MM.1S (cell line): ENCODE measurements around the gene GPT2.
"Not testable (repeated sequence)": the region's sequence is repeated elsewhere in the genome, so short reads cannot be mapped to it uniquely, and the experiment has no call there.

Experiments used
- DNase-seq: peaks from one replicate; pipeline ENCODE4 v3.0.0-alpha.2; 2015
- H2AFZ ChIP-seq: fragments of 300-600 bp; sonication (generic); 2 replicates; pipeline ENCODE4 v1.6.0; 2016; ENCODE audit warnings: antibody characterized with exemption, low read length
- H3F3A ChIP-seq: fragments of 300-600 bp; sonication (generic); 2 replicates; pipeline ENCODE4 v1.6.1; 2016; ENCODE audit warnings: mild to moderate bottlenecking, antibody characterized with exemption, low read length, moderate library complexity, mixed read lengths; ENCODE audit not compliant: insufficient read depth
- H3K27ac ChIP-seq: fragments of 300-600 bp; sonication (generic); 2 replicates; pipeline ENCODE4 v1.5.1; 2016; ENCODE audit warnings: mild to moderate bottlenecking, low read length
- H3K27me3 ChIP-seq: fragments of 300-600 bp; sonication (generic); replicated peaks from 2 replicates; pipeline ENCODE4 v1.6.0; 2016; ENCODE audit warnings: low read length; ENCODE audit not compliant: insufficient read depth
- H3K36me3 ChIP-seq: fragments of 300-600 bp; sonication (generic); replicated peaks from 2 replicates; pipeline ENCODE4 v1.6.1; 2016; ENCODE audit warnings: mild to moderate bottlenecking, low read length, mixed read lengths; ENCODE audit not compliant: insufficient read depth
- H3K4me1 ChIP-seq: fragments of 300-600 bp; sonication (generic); 2 replicates; pipeline ENCODE4 v1.6.1; 2016; ENCODE audit warnings: low read length, mixed read lengths
- H3K4me2 ChIP-seq: fragments of 300-600 bp; sonication (generic); 2 replicates; pipeline ENCODE4 v1.6.0; 2016; ENCODE audit warnings: low read depth, low read length
- H3K4me3 ChIP-seq: fragments of 300-600 bp; sonication (generic); 2 replicates; pipeline ENCODE4 v1.5.1; 2016; ENCODE audit warnings: low read length, mixed read lengths
- H3K79me2 ChIP-seq: fragments of 300-600 bp; sonication (generic); 2 replicates; pipeline ENCODE4 v1.6.1; 2016; ENCODE audit warnings: mixed run types, low read length, mixed read lengths
- H3K9ac ChIP-seq: fragments of 300-600 bp; sonication (generic); 2 replicates; pipeline ENCODE4 v1.6.1; 2016; ENCODE audit warnings: low read length, mixed read lengths
- H3K9me2 ChIP-seq: fragments of 300-600 bp; sonication (generic); replicated peaks from 2 replicates; pipeline ENCODE4 v1.6.1; 2016; ENCODE audit warnings: mild to moderate bottlenecking, low read length, mixed read lengths; ENCODE audit not compliant: insufficient read depth
- H3K9me3 ChIP-seq: fragments of 300-600 bp; sonication (generic); replicated peaks from 2 replicates; pipeline ENCODE4 v1.6.1; 2016; ENCODE audit warnings: mild to moderate bottlenecking, low read length, mixed read lengths; ENCODE audit not compliant: insufficient read depth
- H4K20me1 ChIP-seq: fragments of 300-600 bp; sonication (generic); 2 replicates; pipeline ENCODE4 v1.6.1; 2016; ENCODE audit warnings: mild to moderate bottlenecking, low read length, moderate library complexity, mixed read lengths; ENCODE audit not compliant: insufficient read depth
- EZH2 ChIP-seq: fragments of 300-600 bp; sonication (generic); optimal IDR thresholded peaks from 2 replicates; pipeline ENCODE3; 2017; ENCODE audit warnings: low read depth, mild to moderate bottlenecking, antibody characterized with exemption, low read length, mixed read lengths
- EZH2phosphoT487 ChIP-seq: fragments of 300-600 bp; sonication (generic); IDR thresholded peaks from 2 replicates; pipeline ENCODE4 v1.6.1; 2018; ENCODE audit warnings: antibody characterized with exemption, low read length
- TF ChIP-seq, protein P1 (sequence below): fragments of 300-600 bp; sonication (generic); IDR thresholded peaks from 2 replicates; pipeline ENCODE4 v1.5.1; 2016; ENCODE audit warnings: antibody characterized with exemption, low read length, mixed read lengths

The GPT2 gene

DNA sequence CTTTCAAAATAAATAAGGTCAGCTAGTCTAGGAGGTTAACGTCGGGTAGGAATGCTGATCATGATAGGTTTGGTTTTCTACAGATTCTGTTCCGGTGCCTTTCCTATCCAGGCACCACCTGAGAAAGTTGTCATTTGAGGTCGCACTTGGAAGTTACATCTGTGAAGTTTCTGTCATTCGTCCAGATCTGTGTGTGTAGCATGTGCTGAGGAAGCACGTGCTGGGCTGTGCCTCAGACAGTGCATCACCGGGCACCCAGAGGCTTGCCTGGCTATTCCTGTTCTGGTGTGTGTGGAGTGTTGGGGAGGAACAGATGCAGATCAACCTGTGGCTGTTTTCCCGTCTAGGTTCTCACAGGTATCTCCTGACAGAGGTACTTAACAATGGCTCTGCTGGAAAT lies 46.7 kb downstream of the GPT2 start:
- H3K9ac ChIP-seq, result no peak overlapping the region
- H3F3A ChIP-seq, result no peaks in the 10 kb centered on the region
- DNase-seq, result no peak
- H3K4me2 ChIP-seq, result no peak overlapping the region
- no peak for TF ChIP-seq EZH2phosphoT487
- TF ChIP-seq EZH2, result no peak
- TF ChIP-seq, protein P1, sequence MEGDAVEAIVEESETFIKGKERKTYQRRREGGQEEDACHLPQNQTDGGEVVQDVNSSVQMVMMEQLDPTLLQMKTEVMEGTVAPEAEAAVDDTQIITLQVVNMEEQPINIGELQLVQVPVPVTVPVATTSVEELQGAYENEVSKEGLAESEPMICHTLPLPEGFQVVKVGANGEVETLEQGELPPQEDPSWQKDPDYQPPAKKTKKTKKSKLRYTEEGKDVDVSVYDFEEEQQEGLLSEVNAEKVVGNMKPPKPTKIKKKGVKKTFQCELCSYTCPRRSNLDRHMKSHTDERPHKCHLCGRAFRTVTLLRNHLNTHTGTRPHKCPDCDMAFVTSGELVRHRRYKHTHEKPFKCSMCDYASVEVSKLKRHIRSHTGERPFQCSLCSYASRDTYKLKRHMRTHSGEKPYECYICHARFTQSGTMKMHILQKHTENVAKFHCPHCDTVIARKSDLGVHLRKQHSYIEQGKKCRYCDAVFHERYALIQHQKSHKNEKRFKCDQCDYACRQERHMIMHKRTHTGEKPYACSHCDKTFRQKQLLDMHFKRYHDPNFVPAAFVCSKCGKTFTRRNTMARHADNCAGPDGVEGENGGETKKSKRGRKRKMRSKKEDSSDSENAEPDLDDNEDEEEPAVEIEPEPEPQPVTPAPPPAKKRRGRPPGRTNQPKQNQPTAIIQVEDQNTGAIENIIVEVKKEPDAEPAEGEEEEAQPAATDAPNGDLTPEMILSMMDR, result no peak
- H3K36me3 ChIP-seq, result no peaks in the 10 kb centered on the region
- no peaks in the 10 kb centered on the region for H3K9me2 ChIP-seq
- no peaks in the 10 kb centered on the region for H3K9me3 ChIP-seq
- no peak overlapping the region for H3K27ac ChIP-seq
- no peaks in the 10 kb centered on the region for H4K20me1 ChIP-seq
- H3K4me3 ChIP-seq, result no peak overlapping the region
- H3K27me3 ChIP-seq, result no peaks in the 10 kb centered on the region
- H2AFZ ChIP-seq, result no peak overlapping the region
- H3K79me2 ChIP-seq, result no peaks in the 10 kb centered on the region
- H3K4me1 ChIP-seq, result no peaks in the 10 kb centered on the region

DNA sequence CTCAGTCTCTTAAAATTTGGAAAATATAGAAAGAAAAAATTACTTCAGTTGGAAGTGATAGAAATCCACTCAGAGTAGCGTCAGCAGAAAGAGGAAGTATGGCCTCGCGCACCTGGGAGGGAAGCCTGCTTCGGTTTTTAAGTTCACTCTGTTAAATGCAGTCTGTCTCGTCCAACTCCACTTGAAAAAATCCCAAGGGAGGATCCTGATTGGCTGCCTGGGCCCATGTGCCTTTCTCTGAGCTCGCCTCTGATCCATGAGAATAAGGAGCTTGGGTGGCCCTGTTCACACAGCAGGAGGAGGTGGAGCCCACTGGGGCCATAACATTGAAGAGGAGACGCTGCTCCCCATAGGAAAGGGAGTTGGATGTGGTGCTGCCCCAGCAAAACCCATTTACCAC lies 48.6 kb downstream of the GPT2 start:
- Histone ChIP-seq H4K20me1 (no peaks in the 10 kb centered on the region), H3K79me2 (no peaks in the 10 kb centered on the region), H3K27ac (no peak overlapping the region), H3K4me1 (no peaks in the 10 kb centered on the region), H2AFZ (no peak overlapping the region), H3K36me3 (no peaks in the 10 kb centered on the region), H3K4me2 (no peak overlapping the region), H3K27me3 (no peaks in the 10 kb centered on the region), H3K9me2 (no peaks in the 10 kb centered on the region), H3K9ac (no peak overlapping the region), H3F3A (no peaks in the 10 kb centered on the region), H3K4me3 (no peak overlapping the region), H3K9me3 (no peaks in the 10 kb centered on the region)
- no peak for TF ChIP-seq EZH2
- TF ChIP-seq, protein P1, result no peak
- TF ChIP-seq EZH2phosphoT487, result no peak
- DNase-seq, result no peak

DNA sequence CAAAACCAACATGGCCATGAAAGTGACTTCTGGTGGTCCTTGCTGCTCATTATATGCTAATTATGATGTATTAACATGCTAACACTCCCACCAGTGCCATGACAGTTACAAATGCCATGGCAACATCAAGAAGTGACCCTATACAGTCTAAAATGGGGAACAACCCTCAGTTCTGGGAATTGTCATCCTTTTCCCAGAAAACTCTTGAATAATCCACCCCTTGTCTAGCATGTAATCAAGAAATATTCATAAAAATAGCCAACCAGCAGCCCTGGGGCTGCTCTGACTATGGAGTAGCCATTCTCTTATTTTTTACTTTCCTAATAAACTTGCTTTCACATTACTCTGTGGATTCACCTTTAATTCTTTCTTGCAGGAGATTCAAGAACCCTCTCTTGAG lies 53.4 kb downstream of the GPT2 start:
- Histone ChIP-seq H3K79me2 (no peaks in the 10 kb centered on the region), H3K9me3 (no peaks in the 10 kb centered on the region), H3K27me3 (no peaks in the 10 kb centered on the region), H2AFZ (no peak overlapping the region), H3K4me2 (no peak overlapping the region), H3K27ac (no peak overlapping the region), H3K36me3 (no peaks in the 10 kb centered on the region), H3K9me2 (no peaks in the 10 kb centered on the region), H3F3A (no peaks in the 10 kb centered on the region), H3K9ac (no peak overlapping the region), H3K4me3 (no peak overlapping the region), H3K4me1 (no peaks in the 10 kb centered on the region), H4K20me1 (no peaks in the 10 kb centered on the region)
- TF ChIP-seq EZH2phosphoT487, result no peak
- TF ChIP-seq, protein P1, result no peak
- TF ChIP-seq EZH2, result no peak
- no peak for DNase-seq

DNA sequence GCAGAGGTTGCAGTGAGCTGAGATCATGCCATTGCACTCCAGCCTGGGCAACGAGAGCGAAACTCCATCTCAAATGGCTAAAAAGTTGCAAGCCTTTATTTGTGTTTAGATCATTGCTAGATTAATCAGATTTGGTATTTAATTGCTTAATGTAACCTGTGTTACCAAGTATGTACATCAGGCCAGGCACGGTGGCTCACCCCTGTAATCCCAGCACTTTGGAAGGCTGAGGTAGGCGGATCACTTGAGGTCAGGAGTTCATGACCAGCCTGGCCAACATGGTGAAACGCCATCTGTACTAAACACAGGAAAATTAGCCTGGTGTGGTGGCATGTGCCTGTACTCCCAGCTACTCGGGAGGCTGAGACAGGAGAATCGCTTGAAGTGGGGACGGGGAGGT lies 60.6 kb downstream of the GPT2 start:
- H2AFZ ChIP-seq, H3K27ac ChIP-seq, H3K9me2 ChIP-seq, H3K79me2 ChIP-seq, DNase-seq, H3K4me1 ChIP-seq, H4K20me1 ChIP-seq, H3K9me3 ChIP-seq, H3K9ac ChIP-seq, H3K36me3 ChIP-seq, H3K4me2 ChIP-seq, H3K4me3 ChIP-seq, H3K27me3 ChIP-seq, H3F3A ChIP-seq: not testable (repeated sequence)
